ENCODE results near the gene CCDC152. TPM values are rescaled to one million over a fixed set of nuclear protein-coding genes. Genes with fewer than 3 reads are reported as not detected.

CCDC152 gene
- total RNA-seq, 1 experiment from 2014 or later = not detected

- H3K36me3 ChIP-seq (ENCODE audit: control insufficient read depth in 1 of 2, insufficient read depth in 2 of 2, low read length in 2 of 2) = no peaks in the 10 kb centered on the region
- CTCF ChIA-PET = no interaction called here
- no peak overlapping the region for H3K4me2 ChIP-seq (ENCODE audit: low read length)
- H3K27me3 ChIP-seq (ENCODE audit: insufficient read depth, low read length) = no peaks in the 10 kb centered on the region
- DNase-seq (ENCODE audit: low read depth, low spot score) = no peak
- no TSS peak for BruUV-seq (replicated peaks)
- no peak overlapping the region for H2AFZ ChIP-seq (ENCODE audit: low read depth, low read length, poor library complexity, severe bottlenecking)
- intact Hi-C loops (cut with micrococcal nuclease) = no loop called here
- H3K79me2 ChIP-seq (ENCODE audit: insufficient read depth, low read length) = no peaks in the 10 kb centered on the region
- peaks cover 6 to 13% of the 10 kb centered on the region in 2 experiments for H3K4me1 ChIP-seq (ENCODE audit: control insufficient read depth in 1 of 2, insufficient read depth in 2 of 2, low read length in 2 of 2)
- no peak overlapping the region for H3K27ac ChIP-seq (ENCODE audit: low read depth, low read length)
- RAD21 ChIA-PET (ENCODE audit: low non-redundant PET in 1 of 2, low total read pairs in 2 of 2, uncharacterized antibody in 2 of 2, unreplicated experiment in 2 of 2) = no interaction called here
- TF ChIP-seq EZH2 (IDR thresholded peaks at IDR 0.05) (no peak), SIN3A (IDR thresholded peaks at IDR 0.05; ENCODE audit: low read depth) (no peak), SRF (IDR thresholded peaks at IDR 0.05; ENCODE audit: low read depth) (no peak), YY1 (IDR thresholded peaks at IDR 0.05; ENCODE audit: extremely low read depth, insufficient replicate concordance, low read depth, low read length) (no peak), EZH2phosphoT487 (IDR thresholded peaks at IDR 0.05; ENCODE audit: borderline replicate concordance) (no peak), JUND (IDR thresholded peaks at IDR 0.05) (no peak), CEBPB (IDR thresholded peaks at IDR 0.05; ENCODE audit: low read depth) (no peak), TCF7L2 (IDR thresholded peaks at IDR 0.05; ENCODE audit: borderline replicate concordance, extremely low read depth, insufficient read depth, insufficient read length) (no peak), POLR2A (IDR thresholded peaks at IDR 0.05; ENCODE audit: borderline replicate concordance, extremely low read depth, insufficient read depth, insufficient read length) (no peak)
- no peak for ATAC-seq
- POLR2A ChIA-PET = interaction anchor here (1.3 kb wide), 1 partner anchor 8 kb away, joined by 3 read pairs; no protein-coding TSS in a partner anchor
- no peaks in the 10 kb centered on the region for H4K20me1 ChIP-seq (ENCODE audit: insufficient read depth)
- no peaks in the 10 kb centered on the region for H3K9me3 ChIP-seq (ENCODE audit: control insufficient read depth in 1 of 2, insufficient read depth in 1 of 2, low read depth in 1 of 2, low read length in 2 of 2)
- no peaks in the 10 kb centered on the region for H3K9me2 ChIP-seq (ENCODE audit: insufficient read depth)
- no peak overlapping the region for H3K4me3 ChIP-seq (replicated peaks in 1 of 2; ENCODE audit: low read depth in 1 of 2, low read length in 2 of 2)
- H3K9ac ChIP-seq (ENCODE audit: low read length) = no peak overlapping the region
Observed at GRCh38 chr5:42808888-42809611, 52.4 kb downstream of the CCDC152 start.
